ENCODE results near the gene EDC3. TPM values are rescaled to one million over a fixed set of nuclear protein-coding genes. Genes with fewer than 3 reads are reported as not detected.

Gene EDC3
- polyA plus RNA-seq, 2 of the 4 experiments (the other 2 are of a cell fraction), result 23.2 to 24.1 TPM

Other genes starting within 250 kb of the EDC3 start
- gene UBL7, start 234.9 kb downstream of the EDC3 start, polyA plus RNA-seq (2011; rRNA removed), result 48.5 and 62.4 TPM in 2 replicates
- gene UBL7, start 234.9 kb downstream of the EDC3 start, polyA plus RNA-seq (2017; fragmentation: RNase III; extraction: RNeasy Plus Mini Kit Qiagen cat#74134 plus additional on column Dnase treatment), result 31.0 to 35.3 TPM (median 32.6 TPM) in 3 replicates
- gene ARID3B, start 154.8 kb downstream of the EDC3 start, polyA plus RNA-seq (2011; rRNA removed), result 2.3 and 2.5 TPM in 2 replicates
- 2.1 to 2.6 TPM (median 2.3 TPM) in 3 replicates for gene ARID3B, start 154.8 kb downstream of the EDC3 start, polyA plus RNA-seq (2017; fragmentation: RNase III; extraction: RNeasy Plus Mini Kit Qiagen cat#74134 plus additional on column Dnase treatment)
- gene CLK3, start 80.2 kb downstream of the EDC3 start, polyA plus RNA-seq (2011; rRNA removed), result 35.7 and 42.5 TPM in 2 replicates
- 39.1 to 48.2 TPM (median 47.0 TPM) in 3 replicates for gene CLK3, start 80.2 kb downstream of the EDC3 start, polyA plus RNA-seq (2017; fragmentation: RNase III; extraction: RNeasy Plus Mini Kit Qiagen cat#74134 plus additional on column Dnase treatment)
- 0.22 and 0.25 TPM in 2 replicates for gene CYP1A1, start 29.5 kb upstream of the EDC3 start, polyA plus RNA-seq (2011; rRNA removed)
- 0.46 to 0.62 TPM (median 0.50 TPM) in 3 replicates for gene CYP1A1, start 29.5 kb upstream of the EDC3 start, polyA plus RNA-seq (2017; fragmentation: RNase III; extraction: RNeasy Plus Mini Kit Qiagen cat#74134 plus additional on column Dnase treatment)
- gene CYP1A2, start 52.8 kb upstream of the EDC3 start, polyA plus RNA-seq (2011; rRNA removed), result not detected in 2 replicates
- not detected in 3 replicates for gene CYP1A2, start 52.8 kb upstream of the EDC3 start, polyA plus RNA-seq (2017; fragmentation: RNase III; extraction: RNeasy Plus Mini Kit Qiagen cat#74134 plus additional on column Dnase treatment)
- gene CSK, start 86.1 kb upstream of the EDC3 start, polyA plus RNA-seq (2011; rRNA removed), result 17.8 and 22.2 TPM in 2 replicates
- gene CSK, start 86.1 kb upstream of the EDC3 start, polyA plus RNA-seq (2017; fragmentation: RNase III; extraction: RNeasy Plus Mini Kit Qiagen cat#74134 plus additional on column Dnase treatment), result 56.7 to 63.0 TPM (median 61.6 TPM) in 3 replicates
- gene LMAN1L, start 116.8 kb upstream of the EDC3 start, polyA plus RNA-seq (2011; rRNA removed), result not detected in 2 replicates
- gene LMAN1L, start 116.8 kb upstream of the EDC3 start, polyA plus RNA-seq (2017; fragmentation: RNase III; extraction: RNeasy Plus Mini Kit Qiagen cat#74134 plus additional on column Dnase treatment), result not detected in 3 replicates
- gene CPLX3, start 130.6 kb upstream of the EDC3 start, polyA plus RNA-seq (2011; rRNA removed), result 0.05 TPM in 1 of 2 replicates, not detected in the other
- gene CPLX3, start 130.6 kb upstream of the EDC3 start, polyA plus RNA-seq (2017; fragmentation: RNase III; extraction: RNeasy Plus Mini Kit Qiagen cat#74134 plus additional on column Dnase treatment), result not detected in 3 replicates
- gene ULK3, start 147.1 kb upstream of the EDC3 start, polyA plus RNA-seq (2011; rRNA removed), result 48.9 and 58.4 TPM in 2 replicates
- gene ULK3, start 147.1 kb upstream of the EDC3 start, polyA plus RNA-seq (2017; fragmentation: RNase III; extraction: RNeasy Plus Mini Kit Qiagen cat#74134 plus additional on column Dnase treatment), result 23.0 to 28.1 TPM (median 28.0 TPM) in 3 replicates
- 128 TPM in 2 replicates for gene SCAMP2, start 177.3 kb upstream of the EDC3 start, polyA plus RNA-seq (2011; rRNA removed)
- gene SCAMP2, start 177.3 kb upstream of the EDC3 start, polyA plus RNA-seq (2017; fragmentation: RNase III; extraction: RNeasy Plus Mini Kit Qiagen cat#74134 plus additional on column Dnase treatment), result 40.4 to 43.3 TPM (median 41.5 TPM) in 3 replicates
- gene MPI, start 194.0 kb upstream of the EDC3 start, polyA plus RNA-seq (2011; rRNA removed), result 53.7 and 74.4 TPM in 2 replicates
- 32.9 to 39.9 TPM (median 39.4 TPM) in 3 replicates for gene MPI, start 194.0 kb upstream of the EDC3 start, polyA plus RNA-seq (2017; fragmentation: RNase III; extraction: RNeasy Plus Mini Kit Qiagen cat#74134 plus additional on column Dnase treatment)
- 46.2 and 65.3 TPM in 2 replicates for gene FAM219B, start 210.8 kb upstream of the EDC3 start, polyA plus RNA-seq (2011; rRNA removed)
- gene FAM219B, start 210.8 kb upstream of the EDC3 start, polyA plus RNA-seq (2017; fragmentation: RNase III; extraction: RNeasy Plus Mini Kit Qiagen cat#74134 plus additional on column Dnase treatment), result 29.9 to 36.9 TPM (median 31.3 TPM) in 3 replicates
- gene COX5A, start 242.0 kb upstream of the EDC3 start, polyA plus RNA-seq (2011; rRNA removed), result 328 and 391 TPM in 2 replicates
- gene COX5A, start 242.0 kb upstream of the EDC3 start, polyA plus RNA-seq (2017; fragmentation: RNase III; extraction: RNeasy Plus Mini Kit Qiagen cat#74134 plus additional on column Dnase treatment), result 478 to 481 TPM (median 481 TPM) in 3 replicates

Measured in A549 (cell line).